ENCODE results near the gene ZNF638.

ZNF638 gene

DNA sequence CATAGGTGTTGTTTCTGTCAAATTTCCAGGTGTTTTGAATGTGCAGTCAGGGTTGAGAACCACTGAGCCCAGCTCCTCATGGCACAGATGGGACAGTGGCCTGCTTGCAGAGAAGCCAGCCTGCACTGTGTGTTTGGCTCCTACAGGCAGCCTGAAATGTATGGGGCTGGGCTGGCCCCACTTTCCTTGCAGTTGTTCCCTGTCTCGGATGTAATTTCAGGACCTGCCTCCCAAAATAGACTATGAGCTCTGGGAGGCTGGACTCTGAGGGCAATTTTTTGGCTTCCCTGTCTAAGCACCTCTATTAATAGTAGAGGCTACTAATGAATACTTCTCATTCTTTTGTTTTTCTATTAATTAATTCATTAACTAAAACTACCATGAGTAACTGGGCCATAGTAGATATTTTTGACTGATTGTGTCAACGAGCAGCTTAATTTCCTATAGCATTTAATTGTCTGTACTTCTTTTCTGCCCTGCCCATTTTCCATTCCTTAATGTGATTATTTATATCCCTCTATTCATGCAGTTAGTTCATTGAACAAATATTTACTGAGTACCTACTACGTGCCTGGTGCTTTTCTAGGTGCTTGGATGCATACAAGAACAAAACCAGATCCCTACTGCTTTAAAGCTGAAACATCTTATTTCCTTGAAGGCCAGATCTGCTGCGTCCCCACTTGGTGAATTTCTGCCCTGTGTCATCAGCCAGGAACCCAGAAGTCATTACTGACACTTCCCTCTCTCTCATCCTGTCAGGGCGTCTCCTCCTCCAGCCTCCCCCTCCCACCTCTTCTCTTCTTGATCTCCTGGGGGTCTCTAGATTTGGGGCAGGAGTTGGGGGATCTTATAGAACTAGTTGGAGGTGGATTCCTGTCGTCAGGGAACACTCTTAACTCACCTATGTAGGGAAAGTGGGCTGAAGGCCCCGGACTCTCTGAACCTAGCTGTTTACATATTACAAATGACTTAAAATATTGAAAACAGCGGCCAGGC, 138.1 kb downstream of the ZNF638 start:
- DNase-seq (ENCODE audit: low read depth in 3 of 3, low spot score in 1 of 3) = no peak

DNA sequence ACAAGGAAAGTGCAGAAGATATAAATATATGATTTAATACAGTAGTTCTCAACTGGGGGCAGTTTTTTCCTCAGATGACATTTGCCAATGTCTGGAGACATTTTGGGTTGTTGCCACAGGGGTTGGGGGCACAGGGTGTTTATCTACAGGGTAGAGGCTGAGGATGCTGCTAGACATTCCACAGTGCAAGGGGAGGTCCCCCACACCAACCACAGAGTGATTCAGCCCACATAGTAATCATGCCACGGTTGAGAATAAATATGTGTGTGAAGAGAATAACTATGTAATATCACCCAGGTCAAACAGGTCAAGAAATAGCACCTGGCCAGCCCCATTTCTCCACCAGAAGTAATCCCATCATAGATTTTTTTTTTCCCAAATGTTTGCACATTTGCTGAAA, 139.7 kb downstream of the ZNF638 start:
- DNase-seq (ENCODE audit: low read depth in 3 of 3, low spot score in 1 of 3) = no peak

- DNase-seq (ENCODE audit: low read depth in 3 of 3, low spot score in 1 of 3) = no peak
Observed at GRCh38 chr2:71472019-71472418, 140.4 kb downstream of the ZNF638 start.

DNA sequence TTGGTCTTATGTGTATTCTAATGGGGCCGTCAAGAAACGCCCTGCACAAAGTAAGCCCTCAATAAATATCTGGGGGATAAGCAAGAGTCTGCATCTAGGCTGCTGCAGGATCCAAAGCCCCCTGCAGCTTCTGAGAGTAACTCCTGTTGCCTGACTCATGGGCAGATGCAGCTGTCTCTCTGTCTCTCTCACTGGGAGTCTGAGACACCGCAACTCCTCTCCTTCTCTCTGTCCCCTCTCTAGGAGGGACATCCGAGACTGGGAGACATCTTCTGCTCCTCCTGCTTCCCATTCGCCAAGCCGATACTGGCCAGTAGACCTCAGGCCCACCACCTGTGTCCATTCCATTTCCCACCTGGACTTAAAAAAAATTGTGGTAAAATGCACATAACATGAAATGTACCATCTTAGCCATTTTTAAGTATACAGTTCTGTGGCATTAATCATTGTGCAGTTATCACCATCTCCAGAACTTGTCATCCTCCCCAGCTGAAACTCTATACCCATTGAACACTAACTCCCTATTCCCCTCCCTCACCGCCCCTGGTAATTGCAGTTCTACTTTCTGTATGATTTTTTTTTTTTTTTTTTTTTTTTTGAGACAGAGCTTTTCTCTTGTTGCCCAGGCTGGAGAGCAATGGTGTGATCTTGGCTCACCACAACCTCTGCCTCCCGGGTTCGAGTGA, 141.9 kb downstream of the ZNF638 start:
- DNase-seq (ENCODE audit: low read depth in 3 of 3, low spot score in 1 of 3) = no peak

DNA sequence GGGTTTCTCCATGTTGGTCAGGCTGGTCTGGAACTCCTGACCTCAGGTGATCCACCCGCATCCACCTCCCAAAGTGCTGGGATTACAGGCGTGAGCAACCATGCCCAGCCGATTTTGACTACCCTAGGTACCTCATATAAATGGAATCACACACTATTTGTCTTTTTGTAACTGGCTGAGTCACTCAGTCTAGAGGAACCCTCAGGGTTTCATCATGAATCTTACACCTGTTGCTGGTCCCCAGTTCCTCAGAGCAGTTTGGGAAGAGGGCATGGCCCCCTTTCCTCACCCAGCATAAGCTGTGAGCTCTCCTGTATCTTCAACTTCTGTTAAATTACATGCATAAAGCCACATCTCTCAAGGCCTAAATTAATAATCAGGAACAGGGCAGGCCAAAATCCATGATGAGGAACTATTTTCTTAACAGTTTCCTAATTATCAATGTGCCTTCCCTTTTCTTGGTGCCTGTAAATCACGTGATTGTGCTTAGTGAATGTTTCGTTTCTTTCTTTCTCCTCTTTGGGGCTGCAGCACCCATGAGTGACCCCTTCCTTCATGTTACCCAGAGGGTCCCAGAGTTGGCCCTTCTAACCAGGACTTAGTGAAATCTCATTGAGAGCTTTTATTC, 142.6 kb downstream of the ZNF638 start:
- no peak for DNase-seq (ENCODE audit: low read depth in 3 of 3, low spot score in 1 of 3)

GRCh38 chr2:71474744-71475397, 143.3 kb downstream of the ZNF638 start:
- no peak for DNase-seq (ENCODE audit: low read depth in 3 of 3, low spot score in 1 of 3)

- DNase-seq (ENCODE audit: low read depth in 3 of 3, low spot score in 1 of 3) = no peak
Observed at GRCh38 chr2:71476495-71476894, 144.9 kb downstream of the ZNF638 start.

DNA sequence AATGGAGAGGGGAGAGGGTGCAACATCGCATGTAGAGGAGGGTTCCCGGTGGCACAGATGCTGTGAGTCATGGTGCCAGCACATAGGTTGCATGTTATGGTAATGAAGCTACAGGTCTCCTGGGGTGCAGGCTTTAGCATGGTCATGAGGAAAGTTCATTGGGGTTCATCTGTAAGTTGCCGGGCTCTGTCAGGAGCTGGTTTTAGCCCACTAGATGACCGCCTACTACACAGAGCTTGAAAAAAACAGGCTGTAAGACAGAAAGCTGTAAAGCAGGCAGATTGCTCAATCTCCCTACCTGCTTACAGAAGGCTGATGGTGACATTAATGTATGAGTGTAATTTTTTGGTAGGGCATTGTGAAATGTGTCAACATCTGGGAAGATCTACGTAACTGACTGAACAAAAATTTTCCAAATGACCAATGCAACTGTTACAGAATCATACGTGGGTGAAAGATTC, 145.7 kb downstream of the ZNF638 start:
- DNase-seq (ENCODE audit: low read depth in 3 of 3, low spot score in 1 of 3) = no peak

DNA sequence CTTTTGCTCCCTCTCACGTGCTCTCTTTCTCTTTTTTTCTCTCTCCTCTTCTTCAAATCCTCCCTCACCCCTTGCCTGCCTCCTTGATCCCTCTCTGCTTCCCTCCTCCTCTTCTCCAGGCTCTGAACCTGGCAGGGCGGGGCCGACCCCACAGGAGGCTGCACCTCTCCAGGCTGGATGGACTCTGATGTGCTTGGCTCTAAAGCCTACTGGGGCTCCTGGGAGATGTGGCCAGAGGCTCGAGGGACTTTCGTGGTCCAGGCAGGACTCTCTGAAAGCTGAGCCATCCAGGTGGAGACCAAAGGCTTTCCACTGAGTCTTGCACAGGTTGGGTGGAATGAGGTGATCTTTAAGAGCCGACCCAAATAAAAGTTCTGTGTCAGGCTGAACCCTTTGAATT, 147.2 kb downstream of the ZNF638 start:
- DNase-seq (ENCODE audit: low read depth in 3 of 3, low spot score in 1 of 3) = no peak

DNA sequence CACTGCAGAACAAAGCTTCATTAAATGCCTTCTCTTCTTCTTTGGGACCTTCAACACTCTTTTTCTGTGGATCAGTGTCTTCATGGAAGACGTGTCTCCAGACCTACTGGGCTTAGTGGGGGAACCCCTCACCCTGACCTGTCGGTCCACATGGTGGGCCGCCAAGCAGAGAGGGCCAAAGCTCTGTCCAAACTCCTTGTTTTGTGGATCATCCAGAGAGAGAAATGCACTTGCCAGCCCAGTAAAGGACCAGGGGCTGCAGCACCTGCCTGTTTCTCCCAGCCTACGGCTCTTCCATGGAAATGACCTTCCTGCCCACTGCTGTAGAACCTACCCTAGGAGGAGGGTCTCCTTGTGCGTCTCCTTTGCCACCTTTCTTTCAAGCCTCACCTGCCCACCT, 147.7 kb downstream of the ZNF638 start:
- DNase-seq (ENCODE audit: low read depth in 3 of 3, low spot score in 1 of 3) = no peak

- no peak for DNase-seq (ENCODE audit: low read depth in 3 of 3, low spot score in 1 of 3)
Observed at GRCh38 chr2:71481111-71481510, 149.5 kb downstream of the ZNF638 start.

GRCh38 chr2:71482055-71482454, 150.5 kb downstream of the ZNF638 start:
- DNase-seq (ENCODE audit: low read depth in 3 of 3, low spot score in 1 of 3) = no peak

GRCh38 chr2:71483246-71483645, 151.7 kb downstream of the ZNF638 start:
- DNase-seq (ENCODE audit: low read depth in 3 of 3, low spot score in 1 of 3) = no peak

DNA sequence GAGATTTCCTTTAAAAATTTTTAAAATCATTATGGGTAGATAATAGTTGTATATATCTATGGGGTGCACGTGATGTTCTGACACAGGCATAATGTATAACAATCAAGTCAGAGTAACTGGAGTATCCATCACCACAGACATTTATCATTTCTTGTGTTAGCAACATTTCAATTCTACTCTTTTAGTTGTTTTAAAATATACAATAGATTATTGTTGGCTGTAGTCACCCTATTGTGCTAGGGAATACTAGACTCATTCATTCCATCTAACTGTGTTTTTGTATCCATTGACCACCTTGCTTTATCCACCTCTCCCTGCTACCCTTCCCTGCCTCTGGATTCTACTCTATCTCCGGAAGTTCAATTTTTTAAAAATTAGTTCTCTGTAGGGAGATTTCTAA, 152.8 kb downstream of the ZNF638 start:
- DNase-seq (ENCODE audit: low read depth in 3 of 3, low spot score in 1 of 3) = no peak

Data from stimulated activated CD4-positive, alpha-beta T cell treated with anti-CD3 and anti-CD28 coated beads, TNF-alpha, amount 100 ng/mL, for 1 hour (primary cell).